A549 (cell line): Measurements from ENCODE around the gene SKI.

Experiments used
- BHLHE40 ChIP-seq: IDR thresholded peaks from 2 replicates; pipeline ENCODE4 v1.6.1; 2012; ENCODE audit warnings: low read depth, low read length, inconsistent platforms
- EHMT2 ChIP-seq: fragments of 200-600 bp; sonication (generic); IDR thresholded peaks from 2 replicates; pipeline ENCODE4 v1.6.1; 2016; ENCODE audit warnings: antibody characterized with exemption, low read depth, mild to moderate bottlenecking, moderate library complexity
- ELK1 ChIP-seq: fragments of 150-350 bp; IDR thresholded peaks from 2 replicates; pipeline ENCODE4 v1.6.1; 2014; ENCODE audit warnings: low read depth, mild to moderate bottlenecking, low read length
- KDM5A ChIP-seq: fragments of 200-600 bp; sonication (generic); IDR thresholded peaks from 2 replicates; pipeline ENCODE4 v1.6.1; 2016; ENCODE audit warnings: antibody characterized with exemption, mild to moderate bottlenecking
- MAFK ChIP-seq: fragments of 450-650 bp; IDR thresholded peaks from 2 replicates; pipeline ENCODE4 v1.6.1; 2014; ENCODE audit not compliant: partially characterized antibody
- MAZ ChIP-seq: fragments of 150-350 bp; IDR thresholded peaks from 2 replicates; pipeline ENCODE4 v1.6.1; 2014; ENCODE audit warnings: antibody characterized with exemption, low read depth, low read length, borderline replicate concordance
- NFE2L2 ChIP-seq: fragments of 150-350 bp; conservative IDR thresholded peaks from 2 replicates; pipeline ENCODE4 v1.6.1; 2014; ENCODE audit warnings: low read length
- POLR2A ChIP-seq: IDR thresholded peaks from 2 replicates; pipeline ENCODE4 v1.6.1; 2012; ENCODE audit warnings: mild to moderate bottlenecking, low read length
- RAD21 ChIP-seq, 2 experiments: fragments of >200 bp in 1 of 2; sonication (Bioruptor Twin) in 1 of 2; formaldehyde crosslinking in 1 of 2; IDR thresholded peaks in 1 of 2; conservative IDR thresholded peaks in 1 of 2; 2 replicates in 1 of 2; 3 replicates in 1 of 2; pipeline ENCODE4 v1.6.1; 2012 to 2018; ENCODE audit warnings: inconsistent platforms in 1 of 2
- RFX5 ChIP-seq: fragments of 450-650 bp; IDR thresholded peaks from 2 replicates; pipeline ENCODE4 v1.7.1; 2014; ENCODE audit warnings: antibody characterized with exemption, mild to moderate bottlenecking, moderate library complexity
- USF2 ChIP-seq: fragments of 450-650 bp; IDR thresholded peaks from 2 replicates; pipeline ENCODE4 v1.6.1; 2014; ENCODE audit warnings: antibody characterized with exemption
- ZSCAN20 ChIP-seq: fragments of 250-450 bp; sonication (Bioruptor Pico); IDR thresholded peaks from 2 replicates; pipeline ENCODE4 v1.8.0; 2022; ENCODE audit warnings: mild to moderate bottlenecking, moderate library complexity
- TF ChIP-seq, protein P1 (sequence below): fragments of >200 bp; sonication (Bioruptor Twin); formaldehyde crosslinking; IDR thresholded peaks from 3 replicates; pipeline ENCODE4 v1.5.1; 2016

- TF ChIP-seq, protein P1, sequence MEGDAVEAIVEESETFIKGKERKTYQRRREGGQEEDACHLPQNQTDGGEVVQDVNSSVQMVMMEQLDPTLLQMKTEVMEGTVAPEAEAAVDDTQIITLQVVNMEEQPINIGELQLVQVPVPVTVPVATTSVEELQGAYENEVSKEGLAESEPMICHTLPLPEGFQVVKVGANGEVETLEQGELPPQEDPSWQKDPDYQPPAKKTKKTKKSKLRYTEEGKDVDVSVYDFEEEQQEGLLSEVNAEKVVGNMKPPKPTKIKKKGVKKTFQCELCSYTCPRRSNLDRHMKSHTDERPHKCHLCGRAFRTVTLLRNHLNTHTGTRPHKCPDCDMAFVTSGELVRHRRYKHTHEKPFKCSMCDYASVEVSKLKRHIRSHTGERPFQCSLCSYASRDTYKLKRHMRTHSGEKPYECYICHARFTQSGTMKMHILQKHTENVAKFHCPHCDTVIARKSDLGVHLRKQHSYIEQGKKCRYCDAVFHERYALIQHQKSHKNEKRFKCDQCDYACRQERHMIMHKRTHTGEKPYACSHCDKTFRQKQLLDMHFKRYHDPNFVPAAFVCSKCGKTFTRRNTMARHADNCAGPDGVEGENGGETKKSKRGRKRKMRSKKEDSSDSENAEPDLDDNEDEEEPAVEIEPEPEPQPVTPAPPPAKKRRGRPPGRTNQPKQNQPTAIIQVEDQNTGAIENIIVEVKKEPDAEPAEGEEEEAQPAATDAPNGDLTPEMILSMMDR = no peak
- no peak for TF ChIP-seq MAZ
- no peak for TF ChIP-seq ZSCAN20 (CRISPR knock-in tag)
- no peak for TF ChIP-seq BHLHE40
- no peak for TF ChIP-seq POLR2A
- no peak for TF ChIP-seq NFE2L2
- no peak for TF ChIP-seq RFX5
- TF ChIP-seq RAD21 (conservative IDR thresholded peaks at IDR 0.05 in 1 of 2, IDR thresholded peaks at IDR 0.05 in 1 of 2) = no peak
- no peak for TF ChIP-seq EHMT2
- TF ChIP-seq KDM5A = no peak
- no peak for TF ChIP-seq MAFK
- TF ChIP-seq ELK1 = no peak
- no peak for TF ChIP-seq USF2
These were observed 102.5 kb downstream of the SKI start for GRCh38 chr1:2330519-2331199.
